HG03045 (cell line): ENCODE measurements around the gene SYN1.

ENCODE experiments used
- ATAC-seq: cut with Tn5 transposase; IDR thresholded peaks from one replicate; pipeline ENCODE4 v1.9.1; 2021; ENCODE audit warnings: mild to moderate bottlenecking, moderate library complexity; ENCODE audit not compliant: unreplicated experiment

SYN1 gene

DNA sequence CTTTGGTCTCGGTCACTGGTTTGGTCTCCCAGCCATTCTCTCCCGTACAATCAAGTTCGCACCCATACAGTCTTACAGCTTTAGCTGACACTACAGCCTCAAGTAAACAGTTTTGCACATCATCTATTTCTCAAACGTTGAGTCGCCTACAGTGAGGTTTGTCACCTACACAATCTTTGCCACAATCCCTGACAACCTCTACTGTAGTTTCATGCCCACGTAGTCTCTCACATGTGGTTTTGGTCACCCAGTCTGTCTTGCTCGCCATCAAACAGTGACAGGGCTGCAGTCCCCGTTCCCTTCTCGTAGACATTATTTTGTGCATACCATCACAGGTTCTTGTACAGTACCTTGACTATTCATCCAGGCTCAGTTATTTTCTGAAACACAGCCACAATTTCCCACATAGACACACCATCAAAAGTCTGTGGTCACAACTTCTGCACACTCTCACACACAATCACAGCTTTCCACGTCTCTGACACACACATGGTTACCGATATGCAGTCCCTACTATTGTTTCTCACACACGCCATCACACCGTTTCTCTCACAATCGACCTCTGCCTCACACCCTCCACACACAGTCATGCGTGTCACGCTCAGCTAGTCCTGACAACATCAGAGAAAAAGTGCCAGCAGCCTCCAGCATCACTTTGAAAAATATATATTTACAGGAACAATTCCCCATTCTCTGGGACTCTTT is 15.4 kb upstream of the SYN1 start:
- no peak for ATAC-seq

GRCh38 chrX:47633689-47634590 is 14.3 kb upstream of the SYN1 start:
- ATAC-seq, result no peak

DNA sequence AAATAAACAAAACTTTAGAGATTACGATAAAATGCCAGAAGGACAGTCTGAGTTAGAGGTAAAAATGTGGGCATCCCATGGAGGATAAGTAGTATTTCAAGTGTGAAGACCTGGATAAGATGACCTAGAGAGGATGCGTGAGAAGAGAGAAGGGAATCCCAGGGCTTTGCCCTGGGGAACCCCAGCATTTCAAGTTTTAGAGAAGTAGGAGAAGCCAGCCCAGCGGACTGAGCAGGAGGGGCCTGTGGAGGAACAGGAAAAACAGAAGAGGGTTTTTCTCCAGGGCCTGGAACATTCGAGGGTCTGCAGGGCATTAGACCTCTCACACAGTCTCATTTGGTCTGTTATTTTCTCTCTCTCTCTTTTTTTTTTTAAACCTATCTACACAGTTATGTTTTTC is 13.0 kb upstream of the SYN1 start:
- no peak for ATAC-seq

DNA sequence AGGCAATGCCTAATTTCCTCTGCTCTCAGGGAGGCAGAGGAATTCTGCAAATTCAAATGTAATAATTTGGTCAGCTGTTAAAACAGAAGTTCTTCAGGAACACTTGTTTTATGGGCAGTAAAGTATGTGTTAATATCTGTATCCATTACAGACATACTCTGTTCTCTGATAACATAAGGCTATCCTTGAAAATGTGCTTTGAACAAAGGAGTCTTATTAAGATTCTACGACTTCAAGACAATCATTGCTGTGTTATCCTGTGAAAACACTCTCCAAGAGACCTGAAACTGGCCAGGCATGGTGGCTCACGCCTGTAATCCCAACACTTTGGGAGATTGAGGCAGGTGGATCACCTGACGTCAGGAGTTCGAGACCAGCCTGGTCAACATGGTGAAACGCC is 12.0 kb upstream of the SYN1 start:
- ATAC-seq, result no peak

DNA sequence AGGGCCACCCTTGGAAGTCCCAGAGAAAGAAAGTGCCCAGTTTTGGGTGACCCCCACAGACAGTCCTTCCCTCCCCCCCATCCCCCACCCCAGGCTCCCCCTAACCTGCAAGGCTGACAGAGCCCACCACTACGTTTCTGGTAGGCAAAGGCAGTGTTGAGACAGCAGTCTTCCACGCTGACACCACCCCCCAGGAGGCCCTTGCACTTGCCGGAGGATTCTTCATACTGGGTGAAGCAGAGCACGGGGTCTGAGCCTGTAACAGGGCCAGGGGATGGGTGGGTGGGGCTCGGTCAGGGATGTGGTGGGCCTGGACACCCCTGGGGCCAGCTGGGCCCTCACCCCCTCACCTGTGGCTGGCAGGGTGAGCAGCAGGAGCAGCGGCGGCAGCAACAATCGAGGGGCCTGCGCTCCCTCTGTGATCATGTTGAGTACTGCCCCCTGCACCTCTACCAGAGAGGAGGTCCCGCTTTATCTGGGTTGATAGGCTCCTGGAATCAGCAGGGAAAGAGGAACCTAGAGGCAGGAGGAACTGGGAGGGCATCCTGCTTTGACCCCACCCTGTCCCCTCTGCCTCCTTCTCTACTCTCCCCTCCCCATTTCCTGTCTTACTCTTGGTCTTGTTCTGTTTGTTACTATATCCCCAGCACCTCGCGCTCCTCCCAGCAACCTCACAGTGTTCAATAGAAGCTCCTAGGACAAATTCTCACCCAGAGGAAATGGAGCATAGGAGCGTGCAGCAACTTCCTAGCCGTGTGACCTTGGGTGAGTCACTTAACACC is 10.0 kb upstream of the SYN1 start, which contains the start of gene CFP:
TSS of gene CFP (minus strand) at position 512 of the 782 bp plus-strand sequence. CDS start at position 426, 86 bp downstream.
- ATAC-seq, result no peak

DNA sequence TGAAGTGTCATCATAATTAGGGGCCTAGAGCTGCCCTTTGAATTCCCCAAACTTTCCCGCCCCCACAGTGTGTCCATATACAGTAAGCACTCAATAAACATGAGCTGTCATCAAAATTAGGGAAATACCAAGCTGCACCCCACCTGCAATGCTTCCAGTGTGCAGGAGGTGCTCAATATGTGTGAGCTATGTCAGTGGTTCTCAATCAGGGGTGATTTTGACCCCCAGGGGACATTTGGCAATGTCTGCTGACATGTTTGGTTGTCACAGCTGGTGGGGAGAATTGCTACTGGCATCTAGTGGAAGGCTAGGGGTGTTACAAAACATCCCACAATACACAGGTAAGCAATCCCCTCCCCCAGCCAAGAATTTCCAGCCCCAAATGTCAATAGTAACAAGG is 9.3 kb upstream of the SYN1 start:
- ATAC-seq, result no peak

GRCh38 chrX:47625365-47625764 is 5.7 kb upstream of the SYN1 start:
- ATAC-seq, result no peak

DNA sequence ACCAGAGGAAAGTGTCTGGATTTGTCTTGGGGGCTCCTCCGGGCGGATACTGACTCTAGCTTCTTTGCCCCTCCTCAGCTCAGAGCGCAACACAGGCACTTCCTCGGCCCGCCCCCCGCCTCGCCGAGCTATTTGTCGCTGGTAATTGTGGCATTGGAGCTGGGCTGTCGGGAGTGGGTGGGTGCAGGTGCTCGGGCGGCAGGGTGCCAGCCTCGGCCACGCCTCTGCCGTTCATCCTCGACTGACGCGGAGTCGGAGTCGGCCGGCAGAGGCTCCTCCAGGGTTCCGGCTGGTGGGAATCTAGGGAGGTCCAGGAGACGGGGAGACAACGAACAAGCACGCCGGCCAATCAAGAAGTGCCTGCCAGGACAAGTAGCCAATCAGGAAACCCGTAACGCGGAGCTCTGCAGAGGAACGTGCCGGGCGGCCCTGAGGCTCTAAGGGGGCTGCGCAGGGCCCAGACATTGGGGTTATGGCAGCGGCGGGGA is 3.9 kb upstream of the SYN1 start:
- no peak for ATAC-seq

- ATAC-seq, result no peak
Observed at GRCh38 chrX:47621851-47622250, 2.2 kb upstream of the SYN1 start.

DNA sequence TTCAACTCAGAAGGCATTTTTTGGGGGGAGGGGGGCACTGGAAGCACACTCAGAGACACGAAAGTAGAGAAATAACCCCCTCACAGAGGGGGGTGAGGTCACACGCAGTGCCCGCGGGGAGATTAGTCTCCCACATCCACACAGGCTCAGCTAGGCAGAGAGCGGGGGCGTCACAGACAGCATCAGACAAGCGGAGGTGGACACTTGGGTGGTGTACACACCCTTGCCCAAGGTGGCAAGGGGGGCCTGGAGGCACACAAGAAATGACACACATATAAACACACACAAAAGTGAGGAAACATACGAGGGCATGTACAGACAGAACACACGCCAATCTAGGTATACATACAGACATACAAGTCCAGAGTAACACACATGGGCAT is 637 bp upstream of the SYN1 start:
- no peak for ATAC-seq

- ATAC-seq, result no peak
Observed at GRCh38 chrX:47618923-47619485, 653 bp downstream of the SYN1 start.

DNA sequence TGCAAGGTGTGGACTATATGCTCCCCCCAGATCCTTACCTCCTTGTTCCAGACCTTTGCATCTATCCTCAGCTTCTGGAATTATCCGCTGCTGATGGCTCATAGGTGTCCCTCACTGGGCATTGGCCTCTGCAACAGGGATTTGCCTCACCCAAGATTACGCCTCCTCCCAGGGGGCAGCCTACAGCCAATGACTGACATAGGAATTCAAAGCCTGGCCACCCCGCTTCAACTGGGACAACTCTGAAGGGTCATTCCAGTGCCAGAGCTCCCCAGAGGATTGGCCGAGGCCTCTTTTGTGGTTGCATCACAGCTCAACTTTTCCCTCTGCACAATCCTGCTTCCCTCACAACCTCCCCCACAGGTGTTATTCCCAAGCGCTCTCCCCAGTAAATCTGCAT is 5.0 kb downstream of the SYN1 start:
- ATAC-seq, result no peak

- no peak for ATAC-seq
Observed at GRCh38 chrX:47613082-47613481, 6.6 kb downstream of the SYN1 start.

GRCh38 chrX:47612418-47612817 is 7.2 kb downstream of the SYN1 start:
- no peak for ATAC-seq

- ATAC-seq, result no peak
Observed at GRCh38 chrX:47611926-47612325, 7.7 kb downstream of the SYN1 start.

- no peak for ATAC-seq
Observed at GRCh38 chrX:47611489-47611888, 8.2 kb downstream of the SYN1 start.

- no peak for ATAC-seq
Observed at GRCh38 chrX:47610511-47610910, 9.1 kb downstream of the SYN1 start.

DNA sequence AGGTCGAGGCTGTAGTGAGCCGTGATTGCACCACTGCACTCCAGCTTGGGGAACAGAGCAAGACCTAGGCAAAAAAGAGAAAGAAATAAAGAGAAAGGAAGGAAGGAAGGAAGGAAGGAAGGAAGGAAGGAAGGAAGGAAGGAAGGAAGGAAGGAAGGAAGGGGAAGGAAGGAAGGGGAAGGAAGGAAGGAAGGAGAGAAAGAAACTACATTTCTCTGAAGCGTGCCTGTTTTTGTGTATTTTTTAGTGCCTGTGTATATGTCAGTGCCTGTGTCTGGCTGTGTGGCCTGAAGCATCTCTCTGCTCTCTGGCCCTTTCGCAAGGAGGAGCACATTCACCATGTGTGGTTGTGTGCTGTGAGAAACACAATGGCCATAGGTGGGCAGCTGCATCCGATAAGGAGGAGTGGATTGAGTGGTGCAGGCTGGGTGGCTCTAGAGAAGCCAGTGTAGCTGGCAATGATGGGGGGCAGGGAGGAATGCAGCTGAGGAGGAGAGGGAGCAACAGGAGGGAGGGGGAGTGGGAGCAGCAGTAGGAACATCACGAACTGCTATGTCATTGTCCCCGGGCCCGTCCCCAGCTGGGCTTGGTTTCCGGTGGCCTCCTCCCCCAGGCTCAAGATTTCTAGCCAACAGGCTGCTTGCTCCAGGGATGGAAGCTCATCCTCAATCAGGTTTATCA is 11.4 kb downstream of the SYN1 start:
- no peak for ATAC-seq

- ATAC-seq, result no peak
Observed at GRCh38 chrX:47607091-47607490, 12.6 kb downstream of the SYN1 start.

DNA sequence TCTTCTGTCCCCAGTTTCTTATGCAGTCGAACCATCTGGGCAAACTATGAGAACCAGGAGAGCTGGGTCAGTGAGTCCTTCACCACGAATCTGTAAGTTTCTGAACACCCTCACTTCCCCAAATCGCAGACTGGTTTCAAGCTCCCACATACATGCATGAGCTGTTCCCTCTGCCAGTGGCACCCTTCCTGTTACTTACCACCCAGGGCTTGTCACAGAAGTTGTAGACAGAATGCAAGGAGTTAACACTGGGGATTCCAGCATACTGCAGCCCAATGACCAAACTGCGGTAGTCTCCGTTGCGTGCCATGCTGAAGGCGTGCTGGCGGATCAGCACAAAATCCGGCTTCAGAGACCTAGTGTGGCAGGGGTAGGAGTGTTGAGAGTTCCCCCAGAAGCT is 14.6 kb downstream of the SYN1 start:
- no peak for ATAC-seq
